GM12891 (cell line): ENCODE results near the gene CTH.
"Not testable (repeated sequence)": the region's sequence is repeated elsewhere in the genome, so short reads cannot be mapped to it uniquely, and the experiment has no call there.

Source experiments
- POLR2A ChIP-seq: IDR thresholded peaks from 2 replicates; pipeline ENCODE4 v1.6.1; 2011; ENCODE audit warnings: low read depth, low read length, control low read depth
- POLR2AphosphoS5 ChIP-seq: IDR thresholded peaks from 2 replicates; pipeline ENCODE4 v1.6.1; 2011; ENCODE audit warnings: low read depth, low read length, control low read depth
- POU2F2 ChIP-seq: IDR thresholded peaks from 2 replicates; pipeline ENCODE4 v1.6.1; 2011; ENCODE audit warnings: low read depth, mild to moderate bottlenecking, control low read depth, low read length, moderate library complexity
- SPI1 ChIP-seq: IDR thresholded peaks from 2 replicates; pipeline ENCODE4 v1.6.1; 2011; ENCODE audit warnings: low read depth, low read length, control low read depth
- TAF1 ChIP-seq: IDR thresholded peaks from 2 replicates; pipeline ENCODE4 v1.6.1; 2011; ENCODE audit warnings: low read depth, low read length, control low read depth

GRCh38 chr1:70366425-70366952 lies 44.6 kb upstream of the CTH start:
- not testable (repeated sequence) for TF ChIP-seq POLR2A, POLR2AphosphoS5, SPI1, TAF1, POU2F2
